HepG2 (cell line): ENCODE data around the gene HS3ST4. TPM values are rescaled to one million over a fixed set of nuclear protein-coding genes. Genes with fewer than 3 reads are reported as not detected.

ENCODE experiments used
- ATAC-seq: fragments of 200-7000 bp; cut with Tn5 transposase; 3 replicates; pipeline ENCODE4 v1.9.1; 2020; ENCODE audit warnings: mild to moderate bottlenecking, moderate library complexity
- BruUV-seq: library from RNA; stranded (reverse); fragments of 400-500 nt; replicated peaks from 2 replicates; lab custom pipeline; 2021; lab: Mats Ljungman, UMichigan
- CTCF ChIA-PET: fragments of 300-600 bp; formaldehyde crosslinking; extraction: SDS; loops from one replicate; lab custom pipeline; 2021; ENCODE audit warnings: low total read pairs, inconsistent platforms, low intra/inter-chr PET ratio; lab: Yijun Ruan, JAX
- POLR2A ChIA-PET: fragments of 350-600 bp; sonication (Branson Sonifier 250); formaldehyde crosslinking; loops from one replicate; lab custom pipeline; 2020; ENCODE audit warnings: antibody characterized with exemption, inconsistent platforms; lab: Yijun Ruan, JAX
- DNase-seq: peaks from one replicate; pipeline ENCODE4 v3.0.0-alpha.2; 2015; ENCODE audit warnings: low spot score
- FAIRE-seq: peaks from 3 replicates; lab custom pipeline; 2011; peaks lifted over from hg19 to GRCh38; lab: Jason Lieb, UNC
- H2AFZ ChIP-seq: one replicate; pipeline ENCODE4 v1.6.1; 2011; ENCODE audit warnings: low read length, inconsistent platforms
- H3K27ac ChIP-seq: fragments of 300-600 bp; 3 replicates; pipeline ENCODE4 v1.8.0; 2011; ENCODE audit warnings: mixed run types, mild to moderate bottlenecking, mixed read lengths, low read length, inconsistent platforms; ENCODE audit not compliant: insufficient read depth; ENCODE audit errors: extremely low read length
- H3K27me3 ChIP-seq, 2 experiments: fragments of 200-600 bp in 1 of 2; 2 replicates in 1 of 2; 3 replicates in 1 of 2; pipeline versions ENCODE4 v1.6.0 to v1.8.0; 2011; ENCODE audit warnings: low read length in 2 of 2, mild to moderate bottlenecking in 2 of 2, moderate library complexity in 2 of 2, inconsistent platforms in 1 of 2; ENCODE audit not compliant: insufficient read depth in 2 of 2, control insufficient read depth in 1 of 2
- H3K36me3 ChIP-seq, 2 experiments: fragments of 200-600 bp in 1 of 2; replicated peaks in 1 of 2; 2 replicates in 1 of 2; 3 replicates in 1 of 2; pipeline versions ENCODE4 v1.5.1 to v1.8.0; 2011; ENCODE audit warnings: low read length in 2 of 2, inconsistent platforms in 1 of 2; ENCODE audit not compliant: insufficient read depth in 2 of 2, control insufficient read depth in 1 of 2
- H3K4me1 ChIP-seq: 2 replicates; pipeline ENCODE4 v1.5.1; 2012; ENCODE audit warnings: low read length, inconsistent platforms; ENCODE audit not compliant: insufficient read depth
- H3K4me2 ChIP-seq: 2 replicates; pipeline ENCODE4 v1.6.0; 2011; ENCODE audit warnings: low read depth, low read length, inconsistent platforms
- H3K4me3 ChIP-seq, 3 experiments: fragments of 200-600 bp in 1 of 3; sonication (generic), shearing (Covaris generic) in 1 of 3; replicated peaks in 1 of 3; 2 replicates each; pipeline ENCODE4 v1.5.1; 2011 to 2016; ENCODE audit warnings: low read length in 3 of 3, inconsistent platforms in 2 of 3, low read depth in 2 of 3, mild to moderate bottlenecking in 2 of 3, control low read depth in 1 of 3, mixed read lengths in 1 of 3; ENCODE audit not compliant: insufficient read depth in 1 of 3
- H3K79me2 ChIP-seq: one replicate; pipeline ENCODE4 v1.6.1; 2011; ENCODE audit warnings: low read length, inconsistent platforms; ENCODE audit not compliant: insufficient read depth
- H3K9ac ChIP-seq: 2 replicates; pipeline ENCODE4 v1.6.0; 2011; ENCODE audit warnings: mild to moderate bottlenecking, low read depth, low read length, inconsistent platforms; ENCODE audit not compliant: insufficient read depth
- H3K9me3 ChIP-seq: 2 replicates; pipeline ENCODE4 v1.5.1; 2012; ENCODE audit warnings: mild to moderate bottlenecking, low read length
- H4K20me1 ChIP-seq: 2 replicates; pipeline ENCODE4 v1.6.0; 2011; ENCODE audit warnings: inconsistent platforms, mild to moderate bottlenecking, low read length, moderate library complexity; ENCODE audit not compliant: insufficient read depth
- WGBS: methylation state at CpG from one replicate; pipeline ENCODE4 v1.1.6; 2017; ENCODE audit warnings: low lambda C conversion rate; 5-methylcytosine and 5-hydroxymethylcytosine counted together
- in situ Hi-C: cut with HindIII; loops from 2 replicates; pipeline ENCODE4 v1.10.0; 2017; ENCODE audit warnings: low pct_unique_long_range_greater_than_20kb; ENCODE audit not compliant: extremely low pct_ligation_motif_present
- intact Hi-C: fragments of 100-400 bp; cut with micrococcal nuclease; formaldehyde crosslinking; loops from one replicate; pipeline ENCODE4 v1.10.0; 2022; ENCODE audit not compliant: unreplicated experiment
- polyA plus RNA-seq, 8 experiments: library from polyadenylated mRNA; depleted of rRNA in 3 of 8; stranded (reverse) in 7 of 8; unstranded in 1 of 8; fragments of >200 nt; fragmentation: Illumina TruSeq in 4 of 8; extraction: Trizol in 4 of 8; gene quantifications; 2 replicates each; pipeline versions ENCODE4 v1.2.1 to v1.2.3, GENCODE V29; 2011 to 2016; ENCODE audit warnings: low read depth in 4 of 8, missing spikeins in 1 of 8, mixed read lengths in 1 of 8; ENCODE audit not compliant: insufficient read depth in 1 of 8
- total RNA-seq, 5 experiments: library from RNA; depleted of rRNA; stranded (reverse); fragments of >200 nt; fragmentation: Illumina TruSeq; extraction: Trizol; gene quantifications; 2 replicates each; pipeline ENCODE4 v1.2.3, GENCODE V29; 2016; ENCODE audit warnings: low read depth in 1 of 5
- TF ChIP-seq, protein P1 (sequence below): sonication (generic); formaldehyde crosslinking; IDR thresholded peaks from 2 replicates; pipeline ENCODE4 v1.4.0; 2020; ENCODE audit warnings: missing genetic modification reagents, mild to moderate bottlenecking, borderline replicate concordance
- TF ChIP-seq, protein P2 (sequence below): sonication (generic); formaldehyde crosslinking; IDR thresholded peaks from 2 replicates; pipeline ENCODE4 v1.5.0; 2020; ENCODE audit warnings: mild to moderate bottlenecking, missing genetic modification reagents

Gene HS3ST4
- total and polyA plus RNA-seq, 2 of the 13 experiments (the other 11 are each of a cell fraction or from before 2014, with no cell fraction given) = not detected

DNA sequence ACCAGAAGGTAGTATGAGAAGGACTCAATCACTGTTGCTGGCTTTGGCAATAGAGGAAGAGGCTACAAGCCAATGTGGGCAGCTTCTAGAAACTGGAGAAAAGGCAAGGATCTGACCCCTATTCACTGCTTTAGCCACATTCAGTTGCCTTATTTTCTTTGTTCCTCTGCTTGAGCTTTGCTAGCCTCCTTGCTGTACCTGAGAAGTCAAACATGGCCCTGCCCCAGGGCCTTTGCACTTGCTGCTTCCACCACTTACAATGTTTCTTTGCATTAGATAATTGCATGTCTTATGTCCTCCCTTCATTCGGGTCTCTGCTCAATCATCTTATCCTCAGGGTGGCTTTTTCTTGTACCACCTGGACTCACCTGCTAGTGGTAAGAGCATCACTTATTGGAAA is 15.8 kb downstream of the HS3ST4 start:
- POLR2A ChIA-PET = no interaction called here
- no peak for FAIRE-seq
- Histone ChIP-seq H3K27me3 (0 out of 5 replicates have a peak, but pooled peaks cover 0 to 2% of the 10 kb centered on the region in 2 experiments), H3K4me2 (no peak overlapping the region), H3K4me1 (no peaks in the 10 kb centered on the region), H3K9ac (no peak overlapping the region), H4K20me1 (no peaks in the 10 kb centered on the region), H3K36me3 (no peaks in the 10 kb centered on the region), H2AFZ (no peak overlapping the region), H3K79me2 (no peaks in the 10 kb centered on the region), H3K9me3 (no peaks in the 10 kb centered on the region), H3K27ac (no peak overlapping the region), H3K4me3 (no peak overlapping the region)
- intact Hi-C loops (no loop called here), in situ Hi-C loops (loop anchor here (10.0 kb wide), 1 partner anchor 433 kb away; no protein-coding TSS in a partner anchor)
- no peak for DNase-seq
- WGBS = 0% methylated on average over 1 of the region's 1 CpG
- CTCF ChIA-PET = interaction anchor here (1.2 to 2.5 kb wide), 2 partner anchors 312 to 430 kb away, joined by 3 to 16 read pairs; no protein-coding TSS in a partner anchor
- TF ChIP-seq, protein P1, sequence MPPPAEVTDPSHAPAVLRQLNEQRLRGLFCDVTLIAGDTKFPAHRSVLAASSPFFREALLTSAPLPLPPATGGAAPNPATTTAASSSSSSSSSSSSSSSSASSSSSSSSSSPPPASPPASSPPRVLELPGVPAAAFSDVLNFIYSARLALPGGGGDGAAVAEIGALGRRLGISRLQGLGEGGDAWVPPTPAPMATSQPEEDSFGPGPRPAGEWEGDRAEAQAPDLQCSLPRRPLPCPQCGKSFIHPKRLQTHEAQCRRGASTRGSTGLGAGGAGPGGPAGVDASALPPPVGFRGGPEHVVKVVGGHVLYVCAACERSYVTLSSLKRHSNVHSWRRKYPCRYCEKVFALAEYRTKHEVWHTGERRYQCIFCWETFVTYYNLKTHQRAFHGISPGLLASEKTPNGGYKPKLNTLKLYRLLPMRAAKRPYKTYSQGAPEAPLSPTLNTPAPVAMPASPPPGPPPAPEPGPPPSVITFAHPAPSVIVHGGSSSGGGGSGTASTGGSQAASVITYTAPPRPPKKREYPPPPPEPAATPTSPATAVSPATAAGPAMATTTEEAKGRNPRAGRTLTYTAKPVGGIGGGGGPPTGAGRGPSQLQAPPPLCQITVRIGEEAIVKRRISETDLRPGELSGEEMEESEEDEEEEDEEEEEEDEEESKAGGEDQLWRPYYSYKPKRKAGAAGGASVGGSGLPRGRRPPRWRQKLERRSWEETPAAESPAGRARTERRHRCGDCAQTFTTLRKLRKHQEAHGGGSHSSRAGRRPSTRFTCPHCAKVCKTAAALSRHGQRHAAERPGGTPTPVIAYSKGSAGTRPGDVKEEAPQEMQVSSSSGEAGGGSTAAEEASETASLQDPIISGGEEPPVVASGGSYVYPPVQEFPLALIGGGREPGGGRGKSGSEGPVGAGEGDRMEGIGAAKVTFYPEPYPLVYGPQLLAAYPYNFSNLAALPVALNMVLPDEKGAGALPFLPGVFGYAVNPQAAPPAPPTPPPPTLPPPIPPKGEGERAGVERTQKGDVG (CRISPR knock-in tag) = no peak
- TF ChIP-seq, protein P2, sequence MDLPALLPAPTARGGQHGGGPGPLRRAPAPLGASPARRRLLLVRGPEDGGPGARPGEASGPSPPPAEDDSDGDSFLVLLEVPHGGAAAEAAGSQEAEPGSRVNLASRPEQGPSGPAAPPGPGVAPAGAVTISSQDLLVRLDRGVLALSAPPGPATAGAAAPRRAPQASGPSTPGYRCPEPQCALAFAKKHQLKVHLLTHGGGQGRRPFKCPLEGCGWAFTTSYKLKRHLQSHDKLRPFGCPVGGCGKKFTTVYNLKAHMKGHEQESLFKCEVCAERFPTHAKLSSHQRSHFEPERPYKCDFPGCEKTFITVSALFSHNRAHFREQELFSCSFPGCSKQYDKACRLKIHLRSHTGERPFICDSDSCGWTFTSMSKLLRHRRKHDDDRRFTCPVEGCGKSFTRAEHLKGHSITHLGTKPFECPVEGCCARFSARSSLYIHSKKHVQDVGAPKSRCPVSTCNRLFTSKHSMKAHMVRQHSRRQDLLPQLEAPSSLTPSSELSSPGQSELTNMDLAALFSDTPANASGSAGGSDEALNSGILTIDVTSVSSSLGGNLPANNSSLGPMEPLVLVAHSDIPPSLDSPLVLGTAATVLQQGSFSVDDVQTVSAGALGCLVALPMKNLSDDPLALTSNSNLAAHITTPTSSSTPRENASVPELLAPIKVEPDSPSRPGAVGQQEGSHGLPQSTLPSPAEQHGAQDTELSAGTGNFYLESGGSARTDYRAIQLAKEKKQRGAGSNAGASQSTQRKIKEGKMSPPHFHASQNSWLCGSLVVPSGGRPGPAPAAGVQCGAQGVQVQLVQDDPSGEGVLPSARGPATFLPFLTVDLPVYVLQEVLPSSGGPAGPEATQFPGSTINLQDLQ (CRISPR knock-in tag) = no peak
- no TSS peak for BruUV-seq
- no peak for ATAC-seq
